LHCN-M2 (cell line): ENCODE data around the gene DELE1. TPM values are rescaled to one million over a fixed set of nuclear protein-coding genes. Genes with fewer than 3 reads are reported as not detected.
"Not testable (repeated sequence)": the region's sequence is repeated elsewhere in the genome, so short reads cannot be mapped to it uniquely, and the experiment has no call there.

Source experiments
- DNase-seq: peaks from one replicate; pipeline ENCODE4 v3.0.0-alpha.2; 2012; ENCODE audit warnings: low read depth
- total RNA-seq: library from RNA; depleted of rRNA; stranded (reverse); fragments of >200 nt; gene quantifications from 2 replicates; pipeline ENCODE4 v1.2.3, GENCODE V29; 2014

The DELE1 gene
- total RNA-seq, 1 experiment from 2014 or later: 61.4 TPM

GRCh38 chr5:141922827-141923447 lies 734 bp upstream of the DELE1 start:
- not testable (repeated sequence) for DNase-seq

GRCh38 chr5:141926434-141926833 lies 2.8 kb downstream of the DELE1 start:
- DNase-seq: no peak

- DNase-seq: no peak
These were observed 4.4 kb downstream of the DELE1 start for GRCh38 chr5:141928051-141928450.

DNA sequence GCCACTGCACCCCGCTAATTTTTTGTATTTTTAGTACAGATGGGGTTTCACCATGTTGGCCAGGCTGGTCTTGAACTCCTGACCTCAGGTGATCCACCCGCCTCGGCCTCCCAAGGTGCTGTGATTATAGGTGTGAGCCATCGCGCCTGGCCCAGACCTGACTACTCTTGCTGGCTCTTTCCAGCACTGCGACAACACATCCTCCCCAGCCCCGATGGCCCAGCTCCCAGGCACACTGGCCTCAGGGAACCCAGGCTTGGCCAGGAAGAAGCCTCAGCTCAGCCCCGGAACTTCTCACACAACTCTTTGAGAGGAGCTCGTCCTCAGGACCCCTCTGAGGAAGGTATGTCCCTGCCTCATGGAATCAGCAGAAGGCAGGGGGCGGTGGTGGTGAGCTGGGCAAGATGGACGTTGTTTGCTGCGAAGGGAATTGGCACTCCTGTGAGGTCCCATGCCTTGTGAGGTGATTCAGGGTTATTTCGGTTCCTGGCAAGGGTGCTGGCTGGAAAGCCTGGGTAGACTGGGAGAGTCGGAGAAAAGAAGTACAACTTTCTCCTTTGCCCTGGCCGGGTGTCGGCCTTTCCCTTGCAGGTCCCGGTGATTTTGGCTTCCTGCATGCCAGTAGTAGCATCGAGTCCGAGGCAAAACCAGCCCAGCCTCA lies 5.9 kb downstream of the DELE1 start:
- no peak for DNase-seq

- DNase-seq: no peak
These were observed 8.0 kb downstream of the DELE1 start for GRCh38 chr5:141931694-141932093.

DNA sequence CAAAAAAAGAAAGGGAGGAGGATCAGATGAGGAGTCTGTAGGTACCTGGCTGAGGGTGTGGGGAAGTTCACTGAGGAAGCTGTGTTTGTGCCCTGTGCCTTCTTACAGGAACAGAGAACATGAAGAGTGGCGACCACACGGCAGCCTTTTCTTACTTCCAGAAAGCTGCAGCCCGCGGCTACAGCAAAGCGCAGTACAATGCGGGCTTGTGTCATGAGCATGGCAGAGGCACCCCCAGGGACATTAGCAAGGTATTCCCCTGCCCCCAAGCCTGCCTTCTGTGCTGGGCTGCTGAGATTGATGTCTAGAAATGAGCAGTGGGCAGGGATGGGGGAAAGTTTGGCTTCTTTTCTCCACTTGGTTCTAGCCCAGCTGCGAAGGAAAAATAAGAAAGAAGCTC lies 9.5 kb downstream of the DELE1 start:
- no peak for DNase-seq

- no peak for DNase-seq
These were observed 10.6 kb downstream of the DELE1 start for GRCh38 chr5:141934099-141934844.

DNA sequence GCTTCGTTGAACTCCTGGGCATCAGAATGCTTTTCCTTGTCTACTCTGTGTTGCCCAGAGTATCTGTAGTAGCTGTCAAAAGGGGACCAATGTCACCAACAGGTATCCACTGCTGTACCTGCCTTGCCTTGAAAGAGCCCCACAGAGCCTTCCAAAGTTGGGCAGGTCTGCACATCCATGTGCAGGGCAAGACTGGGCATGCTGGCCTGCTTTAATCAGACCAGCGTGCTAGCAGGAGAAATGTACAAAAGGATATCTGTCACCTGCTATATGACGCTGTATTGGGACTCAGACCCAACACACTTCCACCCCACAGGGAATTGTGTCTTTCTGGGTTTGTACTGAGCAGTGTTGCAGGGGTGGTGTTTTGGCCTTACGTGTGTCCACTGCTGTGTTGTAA lies 11.9 kb downstream of the DELE1 start:
- no peak for DNase-seq

- peak; percentile 26 for DNase-seq
These were observed 17.1 kb downstream of the DELE1 start for GRCh38 chr5:141940695-141941271.

DNA sequence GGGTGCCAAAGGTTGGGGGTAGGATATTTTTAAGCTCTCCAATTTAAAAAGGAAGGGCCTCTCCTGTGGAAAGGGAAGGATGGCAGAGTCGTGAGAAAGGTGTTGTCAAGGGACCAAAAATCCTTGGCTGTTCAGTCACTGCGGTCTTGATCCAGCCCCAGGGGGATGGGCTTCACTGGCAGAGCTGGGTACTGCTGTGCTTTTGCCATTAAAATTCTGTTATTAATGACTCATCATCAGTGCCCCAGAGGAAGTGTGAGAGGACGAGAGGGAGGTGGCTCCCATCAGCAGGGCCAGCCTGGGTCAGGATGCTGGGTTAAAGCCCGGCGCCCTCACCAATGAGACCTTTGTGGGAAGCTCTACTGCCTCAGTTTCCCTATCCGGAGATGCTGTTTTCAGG lies 17.6 kb downstream of the DELE1 start:
- peak; percentile 35 for DNase-seq

GRCh38 chr5:141941779-141942178 lies 18.1 kb downstream of the DELE1 start:
- DNase-seq: no peak

- peak; percentile 26 for DNase-seq
These were observed 18.6 kb downstream of the DELE1 start for GRCh38 chr5:141942185-141942857.

GRCh38 chr5:141944076-141944475 lies 20.4 kb downstream of the DELE1 start:
- no peak for DNase-seq

DNA sequence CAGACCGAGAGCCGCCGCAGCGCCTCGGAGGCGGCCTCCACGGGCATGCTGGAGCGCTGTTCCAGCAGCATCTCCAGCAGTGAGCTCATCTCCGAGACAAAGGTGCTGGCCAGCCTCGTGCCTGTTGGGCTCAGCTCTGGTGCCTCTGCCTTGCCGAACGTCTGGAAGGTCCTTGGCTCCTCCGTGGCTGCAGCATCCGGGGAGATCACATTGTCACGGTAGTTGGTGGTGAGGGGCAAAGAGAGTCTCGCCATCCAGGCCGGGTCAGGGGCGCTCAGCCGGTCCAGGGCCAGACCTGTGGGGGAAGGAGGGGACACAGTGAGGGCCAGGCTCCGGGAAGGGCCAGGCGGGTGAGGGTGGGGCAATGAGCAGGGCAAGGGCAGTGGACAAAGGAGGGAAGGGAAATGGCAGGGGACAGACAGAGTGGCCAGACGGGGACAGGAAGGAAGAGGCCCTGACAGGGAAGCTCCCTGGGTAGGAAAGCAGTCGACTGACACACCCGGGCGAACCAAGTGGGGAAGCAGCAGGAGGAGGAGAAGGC lies 21.9 kb downstream of the DELE1 start:
- DNase-seq: no peak

GRCh38 chr5:141947316-141947715 lies 23.6 kb downstream of the DELE1 start:
- DNase-seq: peak; percentile 26

DNA sequence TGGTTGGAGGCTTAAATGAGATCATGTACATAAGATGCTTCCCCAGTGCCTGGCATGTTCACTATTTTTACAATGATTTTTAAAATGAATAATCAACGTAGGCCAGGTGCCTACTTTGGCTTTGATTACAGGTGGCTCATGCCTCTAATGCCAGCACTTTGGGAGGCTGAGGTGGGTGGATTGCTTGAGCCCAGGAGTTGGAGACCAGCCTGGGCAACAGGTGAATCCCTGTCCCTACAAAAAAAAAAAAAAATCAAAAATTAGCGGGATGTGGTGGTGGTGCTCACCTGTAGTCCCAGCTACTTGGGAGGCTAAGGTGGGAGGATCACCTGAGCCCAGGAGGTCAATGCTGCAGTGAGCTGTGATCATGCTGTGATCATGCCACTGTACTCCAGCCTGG lies 25.1 kb downstream of the DELE1 start:
- no peak for DNase-seq

DNA sequence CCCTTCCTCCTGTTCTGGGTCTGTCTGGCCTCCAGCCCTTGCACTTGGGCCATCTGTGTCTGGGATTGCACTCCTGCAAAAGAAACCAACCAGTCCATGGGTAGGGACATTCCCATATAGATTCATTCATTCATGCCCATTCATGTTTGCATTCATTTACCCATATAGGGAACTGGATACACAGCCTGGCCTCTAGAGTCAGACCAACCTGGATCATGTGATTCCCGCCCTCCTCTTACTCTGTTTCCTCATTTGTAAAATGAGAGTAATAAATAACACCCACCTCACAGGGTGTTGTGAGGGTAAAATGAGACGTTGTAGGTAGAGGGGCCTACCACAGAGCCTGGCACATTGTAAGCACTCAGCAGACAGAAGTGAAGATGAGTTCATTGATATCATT lies 25.8 kb downstream of the DELE1 start:
- no peak for DNase-seq

- no peak for DNase-seq
These were observed 26.7 kb downstream of the DELE1 start for GRCh38 chr5:141950207-141951005.

DNA sequence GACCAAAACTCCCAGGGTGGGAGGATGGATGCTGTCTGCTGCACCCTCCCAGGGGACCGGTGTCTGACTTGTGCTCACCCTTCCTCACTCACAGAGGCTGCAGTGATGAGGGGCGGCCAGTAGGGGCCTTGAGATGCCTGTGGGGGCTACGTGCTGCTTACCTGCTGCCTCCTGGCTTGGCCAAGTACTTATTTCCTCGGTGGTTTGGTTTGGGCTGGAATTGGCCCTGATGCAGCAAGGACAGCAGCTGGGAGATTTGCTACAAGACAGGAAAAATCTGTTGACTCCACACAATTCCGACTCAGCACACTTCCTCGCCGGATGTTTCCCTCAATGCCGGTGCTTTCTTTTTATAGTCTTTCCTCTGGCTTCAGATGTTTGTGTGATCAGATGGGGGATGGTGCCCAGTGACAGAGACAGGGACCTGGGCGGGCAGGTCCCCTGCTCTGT lies 27.7 kb downstream of the DELE1 start:
- DNase-seq: no peak

- DNase-seq: no peak
These were observed 28.3 kb downstream of the DELE1 start for GRCh38 chr5:141952020-141952419.

DNA sequence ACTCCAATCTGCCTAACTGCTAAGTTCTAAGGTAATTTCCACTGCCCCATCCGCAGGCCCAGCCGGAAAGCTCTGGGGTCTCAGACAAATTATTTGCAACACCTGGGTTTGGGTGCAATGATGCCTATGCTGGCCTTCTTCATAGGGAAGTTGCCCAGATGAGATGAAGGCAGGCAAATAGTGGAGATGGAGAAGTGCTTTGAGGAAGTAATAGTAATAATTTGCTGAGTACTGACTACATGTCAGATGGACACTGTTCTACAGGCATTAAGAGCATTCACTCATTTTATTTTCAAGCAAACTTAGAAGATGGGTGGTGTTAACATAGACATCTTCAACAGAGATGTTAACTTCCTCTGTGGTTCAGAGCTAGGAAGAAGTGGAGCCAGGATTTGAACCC lies 30.5 kb downstream of the DELE1 start:
- no peak for DNase-seq
